GM18505 (cell line): Measurements from ENCODE around the gene OR52M1.

Source experiments
- ATAC-seq: cut with Tn5 transposase; IDR thresholded peaks from one replicate; pipeline ENCODE4 v1.9.1; 2021; ENCODE audit not compliant: unreplicated experiment
- POLR2A ChIP-seq: IDR thresholded peaks from 4 replicates; pipeline ENCODE4 v1.6.1; 2011; ENCODE audit warnings: borderline replicate concordance; ENCODE audit not compliant: insufficient read depth, insufficient read length; ENCODE audit errors: extremely low read depth

The OR52M1 gene

GRCh38 chr11:4589017-4589416 is 44.0 kb downstream of the OR52M1 start:
- no peak for ATAC-seq
- no peak for TF ChIP-seq POLR2A

GRCh38 chr11:4593739-4594138 is 48.7 kb downstream of the OR52M1 start, which contains the start of gene OR52I1:
Gene OR52I1, plus strand, starts transcription at chr11:4594039. Its CDS starts 0 bp downstream, at chr11:4594039.
- TF ChIP-seq POLR2A: no peak
- ATAC-seq: no peak
